MCF 10A (cell line): ENCODE results near the gene CFAP77. TPM values are rescaled to one million over a fixed set of nuclear protein-coding genes. Genes with fewer than 3 reads are reported as not detected.

Source experiments
- BruUV-seq: library from RNA; stranded (reverse); fragments of 400-500 nt; replicated peaks from 2 replicates; lab custom pipeline; 2021; lab: Mats Ljungman, UMichigan
- CTCF ChIA-PET: fragments of 300-600 bp; sonication (Branson Sonifier 250); formaldehyde crosslinking; extraction: SDS; loops from one replicate; lab custom pipeline; 2021; ENCODE audit warnings: antibody characterized with exemption, inconsistent platforms; lab: Yijun Ruan, JAX
- POLR2A ChIA-PET: fragments of 300-600, 350-650 bp; sonication (Branson Sonifier 250); formaldehyde crosslinking; extraction: SDS; loops from one replicate; lab custom pipeline; 2020; ENCODE audit warnings: antibody characterized with exemption, inconsistent platforms; lab: Yijun Ruan, JAX
- DNase-seq: peaks from one replicate; pipeline ENCODE4 v3.0.0-alpha.2; 2018; ENCODE audit not compliant: unreplicated experiment
- H3K27ac Mint-ChIP-seq: one replicate; pipeline ENCODE4 v1.8.0; 2022; ENCODE audit warnings: mild to moderate bottlenecking, low read depth, mixed read lengths; ENCODE audit not compliant: unreplicated experiment
- H3K27me3 Mint-ChIP-seq: one replicate; pipeline ENCODE4 v1.8.0; 2022; ENCODE audit warnings: mixed read lengths; ENCODE audit not compliant: insufficient read depth, unreplicated experiment
- H3K36me3 Mint-ChIP-seq: one replicate; pipeline ENCODE4 v1.8.0; 2022; ENCODE audit warnings: mild to moderate bottlenecking, moderate library complexity, mixed read lengths; ENCODE audit not compliant: insufficient read depth, unreplicated experiment
- H3K4me1 Mint-ChIP-seq: one replicate; pipeline ENCODE4 v1.8.0; 2022; ENCODE audit warnings: mixed read lengths; ENCODE audit not compliant: insufficient read depth, unreplicated experiment
- H3K4me3 Mint-ChIP-seq: one replicate; pipeline ENCODE4 v1.8.0; 2022; ENCODE audit warnings: mild to moderate bottlenecking, moderate library complexity, mixed read lengths; ENCODE audit not compliant: unreplicated experiment
- H3K9me3 Mint-ChIP-seq: one replicate; pipeline ENCODE4 v1.8.0; 2022; ENCODE audit warnings: mixed read lengths; ENCODE audit not compliant: unreplicated experiment
- CTCF ChIP-seq: fragments of 200-600 bp; IDR thresholded peaks from one replicate; pipeline ENCODE4 v1.8.0; 2022; ENCODE audit warnings: antibody characterized with exemption, mild to moderate bottlenecking; ENCODE audit not compliant: unreplicated experiment
- intact Hi-C: fragments of 100-400 bp; cut with micrococcal nuclease; formaldehyde crosslinking; loops from 2 replicates; pipeline ENCODE4 v1.14.1; 2022
- total RNA-seq: library from RNA; stranded (reverse); gene quantifications from 2 replicates; pipeline ENCODE4 v1.2.3, GENCODE V29; 2022

The CFAP77 gene
- total RNA-seq, 1 experiment from 2014 or later, result not detected

DNA sequence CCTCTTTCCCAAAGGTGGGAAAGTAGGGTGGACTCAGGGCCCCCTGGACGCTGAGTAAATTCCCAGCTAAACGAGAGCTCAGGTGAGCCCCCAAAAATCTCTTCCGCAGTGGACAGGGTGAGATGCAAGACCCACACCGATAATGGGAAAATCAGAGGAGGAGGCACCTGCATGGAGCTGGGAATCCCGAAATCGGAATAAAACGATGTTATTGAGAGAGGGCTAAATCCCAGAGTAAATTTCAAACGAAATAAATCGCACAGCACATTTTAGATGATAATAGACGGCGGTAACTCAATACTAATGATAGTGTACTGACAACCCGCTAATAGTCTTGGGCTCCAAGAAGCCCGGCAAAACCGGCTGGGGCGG lies 169.4 kb downstream of the CFAP77 start:
- Mint-ChIP-seq H3K36me3 (peaks cover 6% of the 10 kb centered on the region), H3K4me1 (peaks cover 5% of the 10 kb centered on the region), H3K4me3 (no peak overlapping the region), H3K9me3 (no peaks in the 10 kb centered on the region), H3K27ac (no peak overlapping the region), H3K27me3 (peaks cover 88% of the 10 kb centered on the region)
- CTCF ChIA-PET, result interaction anchor here (0.6 to 1.4 kb wide), 3 partner anchors 72 to 605 kb away, joined by 3 to 5 read pairs (median 3); no protein-coding TSS in a partner anchor
- POLR2A ChIA-PET, result no interaction called here
- no peak for DNase-seq
- no peak for TF ChIP-seq CTCF
- BruUV-seq, result no TSS peak
- intact Hi-C loops, result loop anchor here (5.0 kb wide), 1 partner anchor 822 kb away; no protein-coding TSS in a partner anchor

GRCh38 chr9:132582276-132582785 lies 172.3 kb downstream of the CFAP77 start, which contains the start of gene BARHL1:
Gene BARHL1 (plus strand): TSS chr9:132582606. CDS start chr9:132582798, 192 bp downstream.
- Mint-ChIP-seq H3K4me3 (peak within 1 kb of the TSS; percentile 11), H3K9me3 (no peaks in the 10 kb centered on the region), H3K4me1 (no peaks in the 10 kb centered on the region), H3K36me3 (no peaks in the 10 kb centered on the region), H3K27me3 (peaks cover 64% of the 10 kb centered on the region), H3K27ac (no peak within 1 kb of the TSS)
- ChIA-PET CTCF (interaction anchor here (0.6 kb wide), 2 partner anchors 68 to 160 kb away, joined by 4 to 6 read pairs; no protein-coding TSS in a partner anchor), POLR2A (interaction anchor here (1.0 kb wide), 1 partner anchor 15 kb away, joined by 3 read pairs; no protein-coding TSS in a partner anchor)
- intact Hi-C loops, result no loop called here
- BruUV-seq, result no TSS peak
- TF ChIP-seq CTCF, result no peak
- no peak for DNase-seq

DNA sequence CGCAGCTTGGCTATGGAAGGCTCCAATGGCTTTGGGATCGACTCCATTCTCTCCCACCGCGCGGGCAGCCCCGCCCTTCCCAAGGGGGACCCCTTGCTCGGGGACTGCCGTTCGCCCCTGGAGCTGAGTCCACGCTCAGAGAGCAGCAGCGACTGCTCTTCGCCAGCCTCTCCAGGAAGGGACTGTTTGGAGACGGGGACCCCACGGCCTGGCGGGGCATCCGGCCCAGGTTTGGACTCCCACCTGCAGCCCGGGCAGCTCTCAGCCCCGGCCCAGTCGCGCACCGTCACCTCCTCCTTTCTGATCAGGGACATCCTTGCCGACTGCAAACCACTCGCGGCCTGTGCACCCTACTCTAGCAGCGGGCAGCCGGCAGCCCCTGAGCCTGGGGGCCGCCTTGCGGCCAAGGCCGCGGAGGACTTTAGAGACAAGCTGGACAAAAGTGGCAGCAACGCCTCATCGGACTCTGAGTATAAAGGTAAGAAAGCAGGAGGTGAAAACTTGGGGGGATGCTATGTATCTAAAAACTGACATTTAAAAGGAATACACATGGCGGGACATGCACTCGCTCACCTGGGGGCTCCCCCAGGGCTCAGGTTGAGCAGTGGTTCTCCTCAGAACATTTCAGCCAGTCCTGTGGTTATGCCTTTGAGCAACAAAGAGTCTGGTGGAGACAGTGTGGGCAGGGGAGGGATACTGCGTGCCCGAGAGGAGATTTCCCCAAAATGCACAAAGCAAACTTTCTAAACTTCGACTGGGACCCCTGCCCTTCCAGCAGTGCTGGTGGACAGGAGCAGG lies 173.0 kb downstream of the CFAP77 start:
- H3K4me3 Mint-ChIP-seq, result no peak overlapping the region
- DNase-seq, result no peak
- H3K27ac Mint-ChIP-seq, result no peak overlapping the region
- no peak for TF ChIP-seq CTCF
- no peaks in the 10 kb centered on the region for H3K9me3 Mint-ChIP-seq
- H3K36me3 Mint-ChIP-seq, result no peaks in the 10 kb centered on the region
- intact Hi-C loops, result no loop called here
- CTCF ChIA-PET, result interaction anchor here (0.6 kb wide), 1 partner anchor 68 kb away, joined by 6 read pairs; no protein-coding TSS in a partner anchor
- H3K27me3 Mint-ChIP-seq, result peaks cover 57% of the 10 kb centered on the region
- BruUV-seq, result no TSS peak
- POLR2A ChIA-PET, result interaction anchor here (1.0 kb wide), 1 partner anchor 15 kb away, joined by 3 read pairs; no protein-coding TSS in a partner anchor
- H3K4me1 Mint-ChIP-seq, result no peaks in the 10 kb centered on the region
